GM12891 (cell line): ENCODE results near the gene ALOX15B.

Source experiments
- POLR2A ChIP-seq: IDR thresholded peaks from 2 replicates; pipeline ENCODE4 v1.6.1; 2011; ENCODE audit warnings: low read depth, low read length, control low read depth
- POLR2AphosphoS5 ChIP-seq: IDR thresholded peaks from 2 replicates; pipeline ENCODE4 v1.6.1; 2011; ENCODE audit warnings: low read depth, low read length, control low read depth
- POU2F2 ChIP-seq: IDR thresholded peaks from 2 replicates; pipeline ENCODE4 v1.6.1; 2011; ENCODE audit warnings: low read depth, mild to moderate bottlenecking, control low read depth, low read length, moderate library complexity
- SPI1 ChIP-seq: IDR thresholded peaks from 2 replicates; pipeline ENCODE4 v1.6.1; 2011; ENCODE audit warnings: low read depth, low read length, control low read depth
- TAF1 ChIP-seq: IDR thresholded peaks from 2 replicates; pipeline ENCODE4 v1.6.1; 2011; ENCODE audit warnings: low read depth, low read length, control low read depth

DNA sequence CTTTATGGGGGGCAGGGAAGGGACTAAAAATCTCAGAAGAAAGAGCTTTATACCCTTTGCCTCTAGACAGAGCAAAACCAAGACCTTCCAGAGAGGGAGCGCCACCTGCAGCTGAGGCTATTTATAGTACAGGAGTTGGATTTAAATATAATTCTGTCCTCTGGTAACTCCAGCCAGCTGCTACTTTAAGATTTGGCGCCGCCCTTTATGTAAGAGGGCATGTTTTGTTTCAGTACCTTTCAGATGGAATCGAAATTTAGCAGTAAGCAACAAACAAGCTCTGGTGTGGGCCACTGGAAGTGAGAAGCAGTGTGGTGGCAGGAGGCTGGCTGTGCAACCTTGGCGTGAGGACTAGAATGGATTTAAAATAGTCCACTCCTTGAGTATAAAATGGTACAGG lies 41.7 kb upstream of the ALOX15B start:
- no peak for TF ChIP-seq POLR2AphosphoS5
- TF ChIP-seq POLR2A, result no peak
- no peak for TF ChIP-seq POU2F2
- TF ChIP-seq TAF1, result no peak
- no peak for TF ChIP-seq SPI1
